SHP77 treated with DMSO at 0.1 percent for 48 hours (cell line): ENCODE data around the gene PSMG3.

Experiments used
- DNase-seq: peaks from one replicate; lab custom pipeline; 2025; lab: John Stamatoyannopoulos, UW

The PSMG3 gene

GRCh38 chr7:1569833-1570632 is at the start of gene PSMG3:
PSMG3 (minus strand) TSS chr7:1570032; CDS start chr7:1569339, 693 bp downstream.
- DNase-seq, result peak; percentile 91

- no peak for DNase-seq
Observed at GRCh38 chr7:1618475-1618874, 48.6 kb upstream of the PSMG3 start.

- DNase-seq, result no peak
Observed at GRCh38 chr7:1617957-1618356, 48.1 kb upstream of the PSMG3 start.

GRCh38 chr7:1616741-1617140 is 46.9 kb upstream of the PSMG3 start:
- no peak for DNase-seq

GRCh38 chr7:1611708-1612241 is 41.9 kb upstream of the PSMG3 start:
- DNase-seq, result no peak

- no peak for DNase-seq
Observed at GRCh38 chr7:1610678-1611302, 41.0 kb upstream of the PSMG3 start.

- no peak for DNase-seq
Observed at GRCh38 chr7:1610013-1610677, 40.3 kb upstream of the PSMG3 start.

- DNase-seq, result no peak
Observed at GRCh38 chr7:1609023-1609422, 39.2 kb upstream of the PSMG3 start.

- no peak for DNase-seq
Observed at GRCh38 chr7:1608318-1608717, 38.5 kb upstream of the PSMG3 start.

- no peak for DNase-seq
Observed at GRCh38 chr7:1607696-1608095, 37.9 kb upstream of the PSMG3 start.

- DNase-seq, result no peak
Observed at GRCh38 chr7:1607001-1607400, 37.2 kb upstream of the PSMG3 start.

- DNase-seq, result no peak
Observed at GRCh38 chr7:1604383-1604782, 34.6 kb upstream of the PSMG3 start.

GRCh38 chr7:1603346-1604225 is 33.8 kb upstream of the PSMG3 start:
- DNase-seq, result peak; percentile 5

- DNase-seq, result no peak
Observed at GRCh38 chr7:1602386-1602785, 32.6 kb upstream of the PSMG3 start.

- no peak for DNase-seq
Observed at GRCh38 chr7:1601956-1602355, 32.1 kb upstream of the PSMG3 start.

- DNase-seq, result no peak
Observed at GRCh38 chr7:1599640-1600395, 30.0 kb upstream of the PSMG3 start.

- no peak for DNase-seq
Observed at GRCh38 chr7:1598961-1599639, 29.3 kb upstream of the PSMG3 start.

- no peak for DNase-seq
Observed at GRCh38 chr7:1598286-1598685, 28.5 kb upstream of the PSMG3 start.

- DNase-seq, result no peak
Observed at GRCh38 chr7:1597791-1598190, 28.0 kb upstream of the PSMG3 start.

- DNase-seq, result no peak
Observed at GRCh38 chr7:1597066-1597760, 27.4 kb upstream of the PSMG3 start.
